HG02938 (cell line): ENCODE measurements around the gene SUN1.
"Not testable (repeated sequence)": the region's sequence is repeated elsewhere in the genome, so short reads cannot be mapped to it uniquely, and the experiment has no call there.

ENCODE experiments used
- ATAC-seq: cut with Tn5 transposase; IDR thresholded peaks from one replicate; pipeline ENCODE4 v1.9.1; 2021; ENCODE audit warnings: mild to moderate bottlenecking, moderate library complexity; ENCODE audit not compliant: unreplicated experiment

Gene SUN1

GRCh38 chr7:916291-916941 is 84.1 kb downstream of the SUN1 start:
- ATAC-seq: no peak

GRCh38 chr7:917255-918117 is 85.2 kb downstream of the SUN1 start:
- no peak for ATAC-seq

GRCh38 chr7:918118-918425 is 85.8 kb downstream of the SUN1 start:
- no peak for ATAC-seq

GRCh38 chr7:918441-919113 is 86.3 kb downstream of the SUN1 start:
- no peak for ATAC-seq

DNA sequence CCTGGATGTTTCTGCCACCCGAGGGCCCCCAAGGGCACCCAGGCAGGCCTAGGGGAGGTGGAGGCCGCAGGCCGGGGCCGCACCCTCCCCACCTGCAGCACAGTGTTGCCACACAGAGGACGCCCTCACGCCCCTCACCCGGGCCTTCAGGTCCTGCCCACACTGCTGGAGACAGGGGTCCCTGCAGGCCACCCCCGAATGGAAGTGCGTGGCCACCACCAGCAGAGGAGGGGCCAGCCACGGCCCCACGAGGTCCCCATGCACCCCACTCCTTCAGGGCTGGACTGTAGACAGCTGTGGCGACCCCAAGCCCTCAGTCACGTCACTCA is 86.8 kb downstream of the SUN1 start:
- no peak for ATAC-seq

GRCh38 chr7:919924-920341 is 87.7 kb downstream of the SUN1 start:
- ATAC-seq: no peak

DNA sequence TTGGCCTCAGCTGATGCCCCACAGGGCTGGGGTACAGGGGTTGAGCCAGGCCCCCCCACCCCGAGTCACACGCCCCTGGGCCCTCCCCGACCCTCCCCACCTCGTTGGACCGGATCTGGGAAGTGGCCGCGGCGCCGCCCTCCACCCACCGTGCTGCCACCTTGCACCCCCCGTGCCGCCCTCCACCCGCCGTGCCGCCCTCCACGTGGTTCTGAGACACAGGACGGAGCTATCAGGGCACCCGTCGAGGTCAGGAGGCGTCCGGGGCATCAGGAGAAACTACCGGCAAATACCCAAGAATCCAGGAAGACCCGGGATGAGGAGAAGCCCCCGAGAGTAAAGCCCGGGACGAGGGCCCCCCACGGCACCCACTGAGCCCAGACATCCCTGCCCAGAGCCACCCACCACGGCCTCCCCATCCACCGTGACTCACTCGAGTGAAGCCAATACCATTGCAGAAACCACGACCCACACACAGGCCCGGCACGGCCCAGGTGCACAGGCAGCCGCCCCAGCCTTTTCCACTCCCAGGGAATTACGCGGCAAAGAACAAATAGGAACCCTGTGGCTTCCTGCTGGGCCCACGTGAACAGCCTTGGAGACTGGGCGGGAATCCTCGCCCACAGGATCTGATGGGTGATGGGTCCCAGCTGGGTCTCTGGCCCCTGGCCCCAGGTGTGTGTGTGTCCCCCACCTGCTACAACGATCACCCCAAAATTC is 88.2 kb downstream of the SUN1 start:
- no peak for ATAC-seq

DNA sequence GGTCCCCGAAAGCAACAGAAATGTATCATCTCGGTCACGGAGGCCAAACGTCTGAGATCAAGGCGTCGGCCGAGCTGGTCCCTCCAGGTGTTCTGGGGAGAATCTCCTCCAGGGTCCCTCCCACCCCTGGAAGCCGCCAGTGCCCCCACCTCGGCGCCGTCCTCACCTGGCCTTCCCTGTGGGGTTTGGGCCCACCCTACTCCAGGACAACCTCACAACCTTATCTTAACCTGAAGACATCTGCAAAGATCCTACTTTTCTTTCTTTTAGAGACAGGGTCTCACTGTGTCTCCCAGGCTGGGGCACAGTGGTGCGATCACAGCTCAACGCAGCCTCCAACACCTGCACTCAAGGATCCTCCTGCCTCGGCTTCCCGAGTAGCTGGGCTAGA is 88.8 kb downstream of the SUN1 start:
- no peak for ATAC-seq

DNA sequence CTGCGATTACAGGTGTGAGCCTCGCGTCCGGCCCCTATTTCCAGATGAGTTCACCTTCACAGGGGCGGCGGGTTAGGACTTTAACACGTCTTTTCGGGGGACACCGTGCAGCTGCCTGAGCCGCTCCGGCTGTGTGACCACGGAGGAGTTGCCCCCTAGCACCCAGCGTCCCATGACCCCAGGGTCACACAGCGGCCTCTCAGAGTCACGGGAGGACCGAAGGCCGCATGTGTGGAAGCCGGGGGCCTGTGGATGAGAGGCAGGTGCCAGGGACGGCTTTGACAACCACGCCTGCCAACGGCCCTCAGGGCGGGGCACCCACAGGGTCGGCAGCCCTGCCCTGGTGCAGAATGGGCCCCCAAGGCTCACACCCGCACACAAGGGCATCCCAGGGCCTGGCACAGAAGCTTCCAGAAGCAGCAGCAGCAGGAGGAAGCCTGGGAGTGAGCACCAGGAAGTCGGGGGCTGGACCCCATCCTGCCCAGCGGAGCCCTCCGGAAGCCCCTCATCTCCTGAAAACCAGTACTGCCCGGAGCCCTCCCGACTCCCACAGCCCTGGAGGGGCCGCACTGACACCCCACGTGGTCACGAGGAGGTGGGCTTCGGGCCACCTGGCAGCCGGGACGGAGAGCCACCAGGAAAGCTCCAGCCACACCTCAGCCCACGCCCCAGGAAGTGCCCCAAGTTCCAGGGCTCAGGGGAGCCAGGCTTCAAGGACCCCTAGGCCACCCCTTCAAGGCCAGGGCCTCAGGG is 89.5 kb downstream of the SUN1 start:
- ATAC-seq: no peak

- ATAC-seq: no peak
These were observed 90.2 kb downstream of the SUN1 start for GRCh38 chr7:922334-923107.

GRCh38 chr7:923108-924041 is 91.1 kb downstream of the SUN1 start:
- ATAC-seq: peak; percentile 82

- not testable (repeated sequence) for ATAC-seq
These were observed 91.8 kb downstream of the SUN1 start for GRCh38 chr7:924042-924441.
